ENCODE results near the gene MOB3A. TPM values are rescaled to one million over a fixed set of nuclear protein-coding genes. Genes with fewer than 3 reads are reported as not detected.

The MOB3A gene
- total and polyA plus RNA-seq, 10 of the 15 experiments (the other 5 are each of a cell fraction or from before 2014, with no cell fraction given) = 7.5 to 229 (median 79.4) TPM

DNA sequence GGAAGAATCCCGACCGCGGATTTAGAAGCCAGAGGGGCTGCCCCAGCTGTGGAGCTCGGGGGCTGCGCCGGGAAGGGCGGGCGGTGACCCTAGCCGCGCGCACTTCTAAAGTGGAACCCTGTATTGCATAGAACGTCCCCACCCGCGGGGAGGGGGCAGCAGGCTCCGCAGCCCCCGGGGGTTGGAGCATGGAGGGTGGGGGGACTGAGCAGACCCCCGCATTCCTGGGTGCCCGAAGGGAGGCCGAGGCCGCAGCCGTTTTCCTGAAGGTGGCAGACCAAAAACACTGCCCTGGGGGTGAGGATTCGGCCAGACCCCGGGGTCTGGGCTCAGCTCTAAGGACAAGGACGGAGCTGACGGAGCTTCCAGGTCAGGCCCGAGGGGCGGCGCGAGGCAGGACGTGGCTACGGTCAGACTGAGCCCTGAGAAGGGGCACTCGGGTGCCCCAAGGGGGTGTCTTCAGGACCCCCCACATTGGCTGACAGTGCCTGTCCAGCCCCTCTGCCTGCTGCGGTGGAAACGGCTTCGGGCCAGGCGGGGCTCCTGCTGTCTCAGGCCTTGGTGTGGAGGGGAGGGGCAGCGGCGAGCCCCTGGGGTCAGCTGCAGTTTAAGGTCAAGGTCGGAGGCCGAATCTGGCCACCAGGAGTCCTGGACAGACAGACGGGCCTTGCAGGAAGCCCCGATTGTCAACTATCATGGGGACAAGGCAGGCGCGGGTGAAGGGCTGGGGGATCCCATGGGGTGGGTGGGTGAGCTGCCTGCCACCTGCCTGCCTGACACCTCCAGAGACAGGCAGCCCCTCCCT is 57.6 kb downstream of the MOB3A start:
- Histone ChIP-seq H3K27ac (ENCODE audit: control insufficient read depth, insufficient read depth) (no peak overlapping the region), H3K4me1 (ENCODE audit: control insufficient read depth, insufficient read depth, low read length) (peaks cover 30% of the 10 kb centered on the region), H3K4me3 (no peak overlapping the region), H2AFZ (ENCODE audit: control insufficient read depth, low read depth, low read length) (no peak overlapping the region), H3K79me2 (ENCODE audit: control insufficient read depth, insufficient read depth, low read length) (peaks cover 20% of the 10 kb centered on the region), H3K36me3 (ENCODE audit: control insufficient read depth in 2 of 2, insufficient read depth in 2 of 2, low read length in 1 of 2) (peaks cover 14 to 29% of the 10 kb centered on the region in 2 experiments), H3K4me2 (ENCODE audit: control insufficient read depth, insufficient read depth) (no peak overlapping the region), H4K20me1 (ENCODE audit: control insufficient read depth, insufficient read depth) (no peaks in the 10 kb centered on the region), H3K9ac (ENCODE audit: control insufficient read depth, insufficient read depth, low read length) (no peak overlapping the region), H3K27me3 (replicated peaks in 1 of 2; ENCODE audit: control insufficient read depth in 2 of 2, insufficient read depth in 2 of 2, low read length in 1 of 2) (no peaks in the 10 kb centered on the region), H3K9me3 (replicated peaks; ENCODE audit: control insufficient read depth, insufficient read depth, low read length) (peaks cover 5% of the 10 kb centered on the region; the same call in 2 of the 3 replicates)
- ChIA-PET RAD21 (ENCODE audit: unreplicated experiment) (no interaction called here), SMC1A (ENCODE audit: uncharacterized antibody, unreplicated experiment) (no interaction called here), CTCF (no interaction called here), POLR2A (interaction anchor here (0.5 to 1.1 kb wide), 3 partner anchors 11 to 137 kb away, joined by 3 to 9 read pairs (median 3); no protein-coding TSS in a partner anchor)
- WGBS (ENCODE audit: insufficient coverage, insufficient replicate concordance, low lambda C conversion rate, missing lambda C conversion rate) = 87% methylated on average over 36 of the region's 44 CpGs
- intact Hi-C loops (cut with micrococcal nuclease; ENCODE audit: unreplicated experiment) = no loop called here
- TF ChIP-seq USF2 (IDR thresholded peaks at IDR 0.05; ENCODE audit: borderline replicate concordance, low read depth, low read length) = no peak
- TF ChIP-seq NR2F1 (conservative IDR thresholded peaks at IDR 0.05) = 0 out of 2 replicates have a peak, but pooled peaks have one; percentile 49
- peak; percentile 61; the same call in 1 of the 2 replicates for TF ChIP-seq POLR2A (IDR thresholded peaks at IDR 0.05; ENCODE audit: low read depth, low read length)
- peak; percentile 15 for TF ChIP-seq POLR2AphosphoS5 (IDR thresholded peaks at IDR 0.05; ENCODE audit: low read length)
- DNase-seq (ENCODE audit: low read depth, low spot score) (no peak), ATAC-seq (no peak), FAIRE-seq (no peak)
- in situ Hi-C loops (cut with MboI) = no loop called here
- no TSS peak for BruUV-seq (replicated peaks)

DNA sequence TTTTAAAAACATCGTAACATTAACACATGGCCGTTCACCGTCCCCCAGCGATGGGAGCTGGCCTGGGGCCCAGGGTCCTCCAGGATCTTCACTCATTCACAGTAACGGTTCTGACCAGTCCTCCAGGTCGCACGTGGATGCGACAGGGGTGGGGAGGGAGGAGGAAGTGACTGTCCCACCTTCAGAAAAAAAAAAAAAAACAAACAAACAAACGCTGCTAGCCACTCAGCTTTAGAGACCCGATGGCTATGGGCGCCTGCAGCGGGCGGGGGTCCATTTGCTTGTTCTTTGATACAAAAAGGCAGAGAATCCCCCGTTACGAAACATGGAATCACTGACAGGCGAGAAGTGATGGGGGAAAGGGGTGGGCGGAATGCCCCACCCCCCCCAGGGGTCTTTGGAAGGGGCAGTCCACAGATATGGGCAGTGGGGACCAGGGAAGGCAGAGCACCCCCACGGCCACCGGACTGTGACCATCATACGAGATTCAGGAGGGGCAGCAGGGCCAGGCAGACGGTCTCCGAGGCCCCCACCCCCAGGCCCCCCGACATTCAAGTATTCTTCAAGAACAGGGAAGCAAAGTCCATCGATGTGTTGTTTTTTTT is 58.4 kb downstream of the MOB3A start:
- POLR2A ChIA-PET = interaction anchor here (0.6 to 1.1 kb wide), 2 partner anchors 9 to 199 kb away, joined by 3 read pairs; no protein-coding TSS in a partner anchor
- Histone ChIP-seq H4K20me1 (ENCODE audit: control insufficient read depth, insufficient read depth) (no peaks in the 10 kb centered on the region), H3K27ac (ENCODE audit: control insufficient read depth, insufficient read depth) (no peak overlapping the region), H3K36me3 (ENCODE audit: control insufficient read depth in 2 of 2, insufficient read depth in 2 of 2, low read length in 1 of 2) (peaks cover 12 to 28% of the 10 kb centered on the region in 2 experiments), H3K9ac (ENCODE audit: control insufficient read depth, insufficient read depth, low read length) (no peak overlapping the region), H2AFZ (ENCODE audit: control insufficient read depth, low read depth, low read length) (no peak overlapping the region), H3K9me3 (replicated peaks; ENCODE audit: control insufficient read depth, insufficient read depth, low read length) (peaks cover 5% of the 10 kb centered on the region; the same call in 2 of the 3 replicates), H3K4me1 (ENCODE audit: control insufficient read depth, insufficient read depth, low read length) (peaks cover 23% of the 10 kb centered on the region), H3K4me2 (ENCODE audit: control insufficient read depth, insufficient read depth) (no peak overlapping the region), H3K27me3 (replicated peaks in 1 of 2; ENCODE audit: control insufficient read depth in 2 of 2, insufficient read depth in 2 of 2, low read length in 1 of 2) (no peaks in the 10 kb centered on the region), H3K4me3 (no peak overlapping the region), H3K79me2 (ENCODE audit: control insufficient read depth, insufficient read depth, low read length) (peaks cover 15% of the 10 kb centered on the region)
- no peak for ATAC-seq
- TSS peak; percentile 83 for BruUV-seq (replicated peaks)
- intact Hi-C loops (cut with micrococcal nuclease; ENCODE audit: unreplicated experiment) = no loop called here
- in situ Hi-C loops (cut with MboI) = no loop called here
- FAIRE-seq = no peak
- DNase-seq (ENCODE audit: low read depth, low spot score) = no peak
- RAD21 ChIA-PET (ENCODE audit: unreplicated experiment) = no interaction called here
- 69% methylated on average over 21 of the region's 24 CpGs for WGBS (ENCODE audit: insufficient coverage, insufficient replicate concordance, low lambda C conversion rate, missing lambda C conversion rate)
- SMC1A ChIA-PET (ENCODE audit: uncharacterized antibody, unreplicated experiment) = no interaction called here
- CTCF ChIA-PET = no interaction called here
- TF ChIP-seq ZBED1 (IDR thresholded peaks at IDR 0.05; ENCODE audit: borderline replicate concordance) = no peak
- no peak for TF ChIP-seq MEF2B (IDR thresholded peaks at IDR 0.05; ENCODE audit: partially characterized antibody, poor library complexity, severe bottlenecking)
- TF ChIP-seq MTA3 (IDR thresholded peaks at IDR 0.05; ENCODE audit: borderline replicate concordance, low read length) = peak; percentile 5; the same call in 1 of the 2 replicates
- TF ChIP-seq CEBPZ (IDR thresholded peaks at IDR 0.05; ENCODE audit: low read depth, low read length) = no peak
- TF ChIP-seq POLR2AphosphoS2 (IDR thresholded peaks at IDR 0.05; ENCODE audit: low read depth, low read length) = 0 out of 2 replicates have a peak, but pooled peaks have one; percentile 16
- 0 out of 2 replicates have a peak, but pooled peaks have one; percentile 4 for TF ChIP-seq YY1 (IDR thresholded peaks at IDR 0.05; ENCODE audit: low read depth, low read length)
- TF ChIP-seq RAD21 (IDR thresholded peaks at IDR 0.05; ENCODE audit: insufficient read depth, low read depth, low read length) = no peak

Data from GM12878 (cell line).